Epithelial cell of alveolus of lung (primary cell): Measurements from ENCODE around the gene NNAT. TPM values are rescaled to one million over a fixed set of nuclear protein-coding genes. Genes with fewer than 3 reads are reported as not detected.

Experiments
- total RNA-seq: library from RNA; depleted of rRNA; stranded (reverse); fragments of >200 nt; gene quantifications from 2 replicates; pipeline ENCODE4 v1.2.1, GENCODE V29; 2015

Gene NNAT, protein sequence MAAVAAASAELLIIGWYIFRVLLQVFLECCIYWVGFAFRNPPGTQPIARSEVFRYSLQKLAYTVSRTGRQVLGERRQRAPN
- 8.0 and 13.6 TPM in 2 replicates for total RNA-seq

DNA sequence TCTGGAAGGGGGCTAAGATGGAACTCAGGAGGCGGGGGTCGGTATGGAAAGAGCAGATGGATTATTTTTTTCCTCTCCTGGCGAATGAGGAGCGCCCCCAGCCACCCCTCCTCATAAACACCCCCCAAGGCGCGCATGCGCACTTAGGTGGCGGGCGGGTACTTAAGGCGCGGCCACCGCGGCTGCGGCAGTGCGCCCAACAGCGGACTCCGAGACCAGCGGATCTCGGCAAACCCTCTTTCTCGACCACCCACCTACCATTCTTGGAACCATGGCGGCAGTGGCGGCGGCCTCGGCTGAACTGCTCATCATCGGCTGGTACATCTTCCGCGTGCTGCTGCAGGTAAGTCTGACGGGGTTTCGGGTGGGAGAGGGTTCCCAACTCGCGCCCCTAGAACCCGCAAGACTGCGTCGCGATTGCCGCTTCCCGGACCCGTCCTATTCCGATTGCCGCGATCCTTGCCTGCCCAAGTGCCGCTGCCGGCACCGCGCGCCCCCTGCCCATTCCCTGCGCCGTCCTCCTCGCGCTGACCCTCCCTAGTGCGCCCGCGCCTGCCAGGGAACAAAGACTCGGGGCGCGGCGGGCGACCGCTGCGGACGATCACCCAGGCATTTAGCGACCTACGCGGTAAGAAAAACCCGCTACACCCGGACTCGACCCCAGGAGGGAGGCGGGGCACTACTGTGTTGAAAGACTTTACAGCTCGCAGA lies at the start of gene NNAT:
Gene NNAT (plus strand): TSS at position 190 of the 711 bp plus-strand sequence. CDS start 82 bp downstream, at position 272.

DNA sequence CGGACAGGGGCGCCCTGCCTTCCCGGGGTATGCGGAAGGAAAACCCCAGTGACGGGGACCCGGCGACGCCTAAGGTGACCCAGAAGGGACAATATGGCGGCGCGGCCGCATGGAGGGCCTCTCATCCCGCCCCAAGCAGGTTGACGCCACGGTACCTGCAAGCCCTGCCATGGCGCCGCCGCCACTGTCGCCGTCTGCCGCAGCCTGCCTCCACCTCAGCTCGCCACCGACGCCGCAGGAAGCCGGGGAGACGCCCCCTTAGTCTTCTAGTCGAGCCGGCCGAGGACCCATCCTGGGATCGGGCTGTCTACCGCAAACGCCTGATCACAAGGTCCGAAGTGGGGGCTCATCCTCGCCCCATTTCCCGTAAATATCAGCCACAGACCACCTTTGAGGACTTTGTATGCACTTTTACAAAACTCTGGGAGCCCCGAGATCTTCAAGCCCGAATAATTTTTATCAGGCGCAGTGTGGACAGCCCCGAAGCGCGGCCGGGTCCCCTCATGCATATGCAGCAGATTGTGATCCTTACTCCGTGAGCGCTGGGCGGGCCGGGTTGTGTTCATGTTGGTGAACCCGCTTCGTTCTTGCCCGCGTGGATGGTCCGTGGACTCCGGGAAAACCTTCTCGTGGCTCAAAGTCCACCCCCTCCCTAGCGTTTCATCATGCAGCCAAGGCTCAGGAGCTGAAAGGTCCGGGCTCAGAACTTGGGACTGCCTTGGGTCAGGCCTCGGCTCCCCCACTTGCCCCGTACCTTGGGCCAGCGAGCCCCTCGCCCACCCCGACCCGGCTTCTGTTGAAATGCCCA lies 6.8 kb downstream of the NNAT start, which contains the start of gene BLCAP:
Gene BLCAP (minus strand): TSS at position 239 of the 808 bp plus-strand sequence. CDS start 8,702 bp downstream, outside the sequence.

Other genes with a start within 250 kb of the NNAT start
- 33.7 and 39.0 TPM in 2 replicates for gene MANBAL, start 231.6 kb upstream of the NNAT start, total RNA-seq
- 13.1 and 44.4 TPM in 2 replicates for gene SRC, start 175.1 kb upstream of the NNAT start, total RNA-seq
- gene BLCAP, start 6.6 kb downstream of the NNAT start, total RNA-seq: 20.4 and 23.1 TPM in 2 replicates
- 20.6 and 24.3 TPM in 2 replicates for gene CTNNBL1, start 172.8 kb downstream of the NNAT start, total RNA-seq